Right lobe of liver (tissue), 4 donors: ENCODE results near the gene TNFRSF1B.

Experiments
- CTCF ChIP-seq, 4 donors: fragments of 200-600 bp in 3 of 4; fragments of 450-650 bp in 1 of 4; IDR thresholded peaks; one replicate each; pipeline versions ENCODE4 v1.5.1 to v1.8.0; 2016 to 2022; ENCODE audit warnings: antibody characterized with exemption in 4 of 4, mild to moderate bottlenecking in 2 of 4
- POLR2A ChIP-seq: fragments of 450-650 bp; IDR thresholded peaks from one replicate; pipeline ENCODE4 v1.6.1; 2017; ENCODE audit warnings: antibody characterized with exemption, mild to moderate bottlenecking
- donor health status: DM: no; HTN: no; CAD: no.
- donor health status: DM: no; HTN: no; CAD: no.
- donor health status: DM: no; HTN: yes; CAD: no.

DNA sequence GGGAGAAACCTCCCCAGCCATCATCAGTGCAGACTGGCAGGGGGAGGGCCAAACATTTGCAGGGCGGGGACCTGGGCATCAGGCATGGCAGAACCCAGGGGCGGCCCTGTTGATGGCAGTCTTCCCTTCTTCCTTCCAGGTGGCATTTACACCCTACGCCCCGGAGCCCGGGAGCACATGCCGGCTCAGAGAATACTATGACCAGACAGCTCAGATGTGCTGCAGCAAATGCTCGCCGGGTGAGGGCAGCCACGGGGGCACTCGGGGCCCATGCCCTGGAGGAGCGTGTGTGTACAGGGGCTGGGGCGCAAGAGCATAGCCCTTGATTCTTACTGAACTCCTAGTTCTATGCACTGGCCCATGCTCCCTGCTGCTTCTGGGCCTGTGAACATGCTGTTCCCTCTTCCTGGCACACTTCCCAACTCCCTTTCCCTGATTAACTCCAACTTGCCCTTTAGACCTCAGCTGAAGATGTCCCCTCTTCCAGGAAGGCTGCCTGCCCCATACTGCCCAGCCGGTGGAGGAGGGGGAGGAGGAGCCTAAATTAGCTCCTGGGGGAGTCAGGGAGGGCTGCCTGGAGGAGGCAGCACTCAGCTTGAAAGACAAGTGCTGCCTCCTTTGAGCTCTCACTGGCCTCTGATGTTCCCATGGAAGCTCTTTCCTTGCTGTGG, 22.0 kb downstream of the TNFRSF1B start:
- no peak for TF ChIP-seq CTCF (IDR thresholded peaks at IDR 0.05)
- TF ChIP-seq POLR2A, result no peak
